Measurements from ENCODE around the gene OTOF. TPM values are rescaled to one million over a fixed set of nuclear protein-coding genes. Genes with fewer than 3 reads are reported as not detected.

Gene OTOF
- total RNA-seq, 2 experiments from 2014 or later, result 0.71 to 0.75 TPM

DNA sequence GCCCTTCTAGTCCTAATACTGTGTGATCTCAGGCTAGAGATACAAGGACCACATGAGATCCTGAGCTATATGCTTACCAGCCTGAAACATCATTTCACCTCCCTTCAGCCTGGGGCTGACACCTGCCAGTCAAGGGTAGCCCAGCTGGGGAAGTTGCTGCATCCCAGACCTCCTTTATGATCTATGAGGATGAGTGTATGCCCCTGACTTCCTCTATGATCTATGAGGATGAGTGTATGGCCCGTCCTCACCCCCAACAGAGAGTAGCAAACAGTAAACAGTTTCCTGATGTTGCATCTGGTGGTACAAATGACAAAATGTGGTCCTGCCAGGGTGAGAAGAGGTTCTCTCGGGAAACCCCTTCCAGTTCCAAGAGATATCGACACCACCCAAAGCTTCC lies 8.9 kb upstream of the OTOF start:
- POLR2A ChIA-PET, result no interaction called here
- no peaks in the 10 kb centered on the region for H3K27me3 Mint-ChIP-seq
- Histone ChIP-seq H3K4me3 (ENCODE audit: low read length) (no peak overlapping the region), H3K27ac (ENCODE audit: low read depth in 1 of 2, low read length in 2 of 2) (no peak overlapping the region), H3K9me3 (ENCODE audit: control insufficient read depth in 1 of 2, insufficient read depth in 1 of 2, low read length in 2 of 2) (no peaks in the 10 kb centered on the region), H3K27me3 (ENCODE audit: control insufficient read depth in 1 of 2, insufficient read depth in 2 of 2, low read length in 2 of 2) (no peaks in the 10 kb centered on the region), H3K36me3 (ENCODE audit: insufficient read depth, low read length) (no peaks in the 10 kb centered on the region), H3K4me1 (ENCODE audit: insufficient read depth, low read length) (no peaks in the 10 kb centered on the region)
- intact Hi-C loops (cut with DNase I, micrococcal nuclease), result no loop called here
- no peak overlapping the region for H3K4me3 Mint-ChIP-seq
- TF ChIP-seq, protein P1, sequence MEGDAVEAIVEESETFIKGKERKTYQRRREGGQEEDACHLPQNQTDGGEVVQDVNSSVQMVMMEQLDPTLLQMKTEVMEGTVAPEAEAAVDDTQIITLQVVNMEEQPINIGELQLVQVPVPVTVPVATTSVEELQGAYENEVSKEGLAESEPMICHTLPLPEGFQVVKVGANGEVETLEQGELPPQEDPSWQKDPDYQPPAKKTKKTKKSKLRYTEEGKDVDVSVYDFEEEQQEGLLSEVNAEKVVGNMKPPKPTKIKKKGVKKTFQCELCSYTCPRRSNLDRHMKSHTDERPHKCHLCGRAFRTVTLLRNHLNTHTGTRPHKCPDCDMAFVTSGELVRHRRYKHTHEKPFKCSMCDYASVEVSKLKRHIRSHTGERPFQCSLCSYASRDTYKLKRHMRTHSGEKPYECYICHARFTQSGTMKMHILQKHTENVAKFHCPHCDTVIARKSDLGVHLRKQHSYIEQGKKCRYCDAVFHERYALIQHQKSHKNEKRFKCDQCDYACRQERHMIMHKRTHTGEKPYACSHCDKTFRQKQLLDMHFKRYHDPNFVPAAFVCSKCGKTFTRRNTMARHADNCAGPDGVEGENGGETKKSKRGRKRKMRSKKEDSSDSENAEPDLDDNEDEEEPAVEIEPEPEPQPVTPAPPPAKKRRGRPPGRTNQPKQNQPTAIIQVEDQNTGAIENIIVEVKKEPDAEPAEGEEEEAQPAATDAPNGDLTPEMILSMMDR (IDR thresholded peaks at IDR 0.05), result no peak
- CTCF ChIA-PET, result no interaction called here
- H3K27ac Mint-ChIP-seq, result no peak overlapping the region
- no peaks in the 10 kb centered on the region for H3K4me1 Mint-ChIP-seq (ENCODE audit: low read depth)
- H3K9me3 Mint-ChIP-seq, result no peaks in the 10 kb centered on the region
- no peak for DNase-seq
- H3K36me3 Mint-ChIP-seq (ENCODE audit: low read depth), result no peaks in the 10 kb centered on the region
- no peak for ATAC-seq (ENCODE audit: poor library complexity)

GRCh38 chr2:26485725-26486418 lies 7.9 kb upstream of the OTOF start:
- no peak overlapping the region for H3K4me3 Mint-ChIP-seq
- intact Hi-C loops (cut with DNase I, micrococcal nuclease), result no loop called here
- TF ChIP-seq, protein P1 (IDR thresholded peaks at IDR 0.05), result no peak
- no peaks in the 10 kb centered on the region for H3K27me3 Mint-ChIP-seq
- H3K27ac ChIP-seq (ENCODE audit: low read depth in 1 of 2, low read length in 2 of 2), result no peak overlapping the region
- no peaks in the 10 kb centered on the region for H3K27me3 ChIP-seq (ENCODE audit: control insufficient read depth in 1 of 2, insufficient read depth in 2 of 2, low read length in 2 of 2)
- ChIA-PET POLR2A (no interaction called here), CTCF (interaction anchor here (0.5 kb wide), 1 partner anchor 68 kb away, joined by 3 read pairs; no protein-coding TSS in a partner anchor)
- H3K9me3 Mint-ChIP-seq, result no peaks in the 10 kb centered on the region
- no peak for ATAC-seq (ENCODE audit: poor library complexity)
- no peaks in the 10 kb centered on the region for H3K9me3 ChIP-seq (ENCODE audit: control insufficient read depth in 1 of 2, insufficient read depth in 1 of 2, low read length in 2 of 2)
- H3K4me1 Mint-ChIP-seq (ENCODE audit: low read depth), result no peaks in the 10 kb centered on the region
- H3K36me3 ChIP-seq (ENCODE audit: insufficient read depth, low read length), result no peaks in the 10 kb centered on the region
- no peak for DNase-seq
- H3K4me1 ChIP-seq (ENCODE audit: insufficient read depth, low read length), result no peaks in the 10 kb centered on the region
- H3K4me3 ChIP-seq (ENCODE audit: low read length), result no peak overlapping the region
- H3K27ac Mint-ChIP-seq, result no peak overlapping the region
- H3K36me3 Mint-ChIP-seq (ENCODE audit: low read depth), result no peaks in the 10 kb centered on the region

GRCh38 chr2:26485099-26485498 lies 7.2 kb upstream of the OTOF start:
- H3K27me3 ChIP-seq (ENCODE audit: control insufficient read depth in 1 of 2, insufficient read depth in 2 of 2, low read length in 2 of 2), result no peaks in the 10 kb centered on the region
- no peaks in the 10 kb centered on the region for H3K27me3 Mint-ChIP-seq
- intact Hi-C loops (cut with DNase I, micrococcal nuclease), result no loop called here
- H3K9me3 Mint-ChIP-seq, result no peaks in the 10 kb centered on the region
- H3K4me3 Mint-ChIP-seq, result no peak overlapping the region
- no peak overlapping the region for H3K4me3 ChIP-seq (ENCODE audit: low read length)
- ChIA-PET POLR2A (no interaction called here), CTCF (interaction anchor here (0.5 kb wide), 1 partner anchor 69 kb away, joined by 3 read pairs; no protein-coding TSS in a partner anchor)
- H3K36me3 ChIP-seq (ENCODE audit: insufficient read depth, low read length), result no peaks in the 10 kb centered on the region
- TF ChIP-seq, protein P1 (IDR thresholded peaks at IDR 0.05), result no peak
- no peaks in the 10 kb centered on the region for H3K4me1 ChIP-seq (ENCODE audit: insufficient read depth, low read length)
- no peaks in the 10 kb centered on the region for H3K36me3 Mint-ChIP-seq (ENCODE audit: low read depth)
- H3K4me1 Mint-ChIP-seq (ENCODE audit: low read depth), result no peaks in the 10 kb centered on the region
- no peaks in the 10 kb centered on the region for H3K9me3 ChIP-seq (ENCODE audit: control insufficient read depth in 1 of 2, insufficient read depth in 1 of 2, low read length in 2 of 2)
- no peak overlapping the region for H3K27ac Mint-ChIP-seq
- ATAC-seq (ENCODE audit: poor library complexity) (no peak), DNase-seq (no peak)
- H3K27ac ChIP-seq (ENCODE audit: low read depth in 1 of 2, low read length in 2 of 2), result no peak overlapping the region

Data from CD4-positive, alpha-beta T cell (primary cell).